Raji (cell line): ENCODE results near the gene ETV5.

Experiments used
- POLR2A ChIP-seq: IDR thresholded peaks from 2 replicates; pipeline ENCODE4 v1.6.1; 2011; ENCODE audit warnings: low read depth, low read length, control low read depth; ENCODE audit not compliant: insufficient read depth

ETV5 gene

GRCh38 chr3:186108941-186109865, at the start of gene ETV5:
ETV5 (minus strand) TSS chr3:186109089; CDS start chr3:186105868, 3,221 bp downstream.
- 0 out of 2 replicates have a peak, but pooled peaks have one; percentile 25 for TF ChIP-seq POLR2A

- TF ChIP-seq POLR2A = no peak
Measured at GRCh38 chr3:186154641-186155040, 45.8 kb upstream of the ETV5 start.

- TF ChIP-seq POLR2A = no peak
Measured at GRCh38 chr3:186152889-186153292, 44.0 kb upstream of the ETV5 start.

GRCh38 chr3:186152361-186152798, 43.5 kb upstream of the ETV5 start:
- TF ChIP-seq POLR2A = no peak

GRCh38 chr3:186151077-186151971, 42.4 kb upstream of the ETV5 start:
- TF ChIP-seq POLR2A = no peak

- no peak for TF ChIP-seq POLR2A
Measured at GRCh38 chr3:186150041-186150830, 41.3 kb upstream of the ETV5 start.

GRCh38 chr3:186149319-186149960, 40.6 kb upstream of the ETV5 start:
- TF ChIP-seq POLR2A = no peak

- no peak for TF ChIP-seq POLR2A
Measured at GRCh38 chr3:186144257-186144656, 35.4 kb upstream of the ETV5 start.

- TF ChIP-seq POLR2A = no peak
Measured at GRCh38 chr3:186143250-186143649, 34.4 kb upstream of the ETV5 start.

- TF ChIP-seq POLR2A = no peak
Measured at GRCh38 chr3:186142393-186142932, 33.6 kb upstream of the ETV5 start.

- no peak for TF ChIP-seq POLR2A
Measured at GRCh38 chr3:186141790-186142189, 32.9 kb upstream of the ETV5 start.

- TF ChIP-seq POLR2A = no peak
Measured at GRCh38 chr3:186138272-186138981, 29.5 kb upstream of the ETV5 start.

- no peak for TF ChIP-seq POLR2A
Measured at GRCh38 chr3:186137051-186137685, 28.3 kb upstream of the ETV5 start.
